ENCODE results near the gene CPEB1.

CPEB1 gene

DNA sequence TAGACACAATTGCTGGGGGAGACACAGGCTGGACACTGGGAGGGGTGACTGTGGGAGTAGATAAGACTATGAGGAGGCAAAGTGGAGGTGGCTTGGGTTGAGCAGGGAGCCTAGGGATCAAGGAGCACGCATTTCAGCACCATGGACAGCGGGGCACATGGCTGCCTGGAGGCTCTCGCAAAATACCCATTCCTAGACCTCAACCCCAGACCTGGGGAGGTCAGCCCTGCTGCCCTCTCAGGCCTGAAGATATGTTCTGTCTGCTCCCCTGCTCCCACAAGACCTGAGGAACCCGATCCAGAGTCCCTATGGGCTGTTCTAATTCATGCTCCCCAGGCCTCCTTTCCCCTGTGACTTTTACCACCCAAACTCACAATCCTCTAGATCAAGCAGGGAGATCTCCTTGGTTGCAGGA lies 16.0 kb upstream of the CPEB1 start:
- H3K4me3 ChIP-seq (ENCODE audit: low read depth, low read length): no peak overlapping the region
- in situ Hi-C loops (cut with HindIII; ENCODE audit: low sequenced_read_pairs): no loop called here
- peak; percentile 16 for DNase-seq (ENCODE audit: low read depth, low spot score)
- no peak for TF ChIP-seq CTCF (IDR thresholded peaks at IDR 0.05; ENCODE audit: low read depth, low read length)

DNA sequence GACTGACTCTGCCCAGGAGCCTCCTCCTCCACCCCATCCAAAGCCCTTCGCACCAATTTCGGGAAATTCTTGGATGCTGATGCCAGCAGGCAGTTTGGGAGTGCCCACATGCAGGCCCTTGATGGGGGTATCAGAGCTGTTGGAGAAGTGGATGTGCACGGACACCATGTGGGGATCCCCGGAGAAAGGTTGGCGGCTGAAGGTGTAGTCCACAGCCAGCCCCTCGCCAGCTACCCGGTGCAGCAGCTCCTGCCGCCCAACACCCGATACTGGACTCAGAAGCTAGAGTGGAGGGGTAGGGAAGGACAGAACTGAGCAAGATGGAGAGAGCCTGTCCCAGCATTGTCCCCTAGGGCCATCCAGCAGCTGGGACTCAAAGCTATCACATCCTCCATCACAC lies 15.5 kb upstream of the CPEB1 start:
- TF ChIP-seq CTCF (IDR thresholded peaks at IDR 0.05; ENCODE audit: low read depth, low read length): no peak
- DNase-seq (ENCODE audit: low read depth, low spot score): no peak
- no peak overlapping the region for H3K4me3 ChIP-seq (ENCODE audit: low read depth, low read length)
- in situ Hi-C loops (cut with HindIII; ENCODE audit: low sequenced_read_pairs): no loop called here

- no peak for TF ChIP-seq CTCF (IDR thresholded peaks at IDR 0.05; ENCODE audit: low read depth, low read length)
- in situ Hi-C loops (cut with HindIII; ENCODE audit: low sequenced_read_pairs): no loop called here
- H3K4me3 ChIP-seq (ENCODE audit: low read depth, low read length): no peak overlapping the region
- no peak for DNase-seq (ENCODE audit: low read depth, low spot score)
Observed at GRCh38 chr15:82660378-82660777, 13.2 kb upstream of the CPEB1 start.

- in situ Hi-C loops (cut with HindIII; ENCODE audit: low sequenced_read_pairs): no loop called here
Observed at GRCh38 chr15:82656641-82657266, 9.6 kb upstream of the CPEB1 start.

GRCh38 chr15:82655606-82656005 lies 8.4 kb upstream of the CPEB1 start:
- no peak for TF ChIP-seq CTCF (IDR thresholded peaks at IDR 0.05; ENCODE audit: low read depth, low read length)
- in situ Hi-C loops (cut with HindIII; ENCODE audit: low sequenced_read_pairs): no loop called here
- no peak overlapping the region for H3K4me3 ChIP-seq (ENCODE audit: low read depth, low read length)
- no peak for DNase-seq (ENCODE audit: low read depth, low spot score)

More at GRCh38 chr15:82656641-82657266, 9.6 kb upstream of the CPEB1 start:
- no peak overlapping the region for H3K4me3 ChIP-seq (ENCODE audit: low read depth, low read length)
- TF ChIP-seq CTCF (IDR thresholded peaks at IDR 0.05; ENCODE audit: low read depth, low read length): no peak
- no peak for DNase-seq (ENCODE audit: low read depth, low spot score)

- no peak for TF ChIP-seq CTCF (IDR thresholded peaks at IDR 0.05; ENCODE audit: low read depth, low read length)
- in situ Hi-C loops (cut with HindIII; ENCODE audit: low sequenced_read_pairs): no loop called here
- H3K4me3 ChIP-seq (ENCODE audit: low read depth, low read length): no peak overlapping the region
- no peak for DNase-seq (ENCODE audit: low read depth, low spot score)
Observed at GRCh38 chr15:82653483-82654168, 6.5 kb upstream of the CPEB1 start.
